ENCODE data around the gene RAD9B. TPM values are rescaled to one million over a fixed set of nuclear protein-coding genes. Genes with fewer than 3 reads are reported as not detected.

RAD9B gene
- total RNA-seq, 4 donors from 2014 or later: 0.22 to 1.9 (median 0.82) TPM; not detected in 1

- no peak for TF ChIP-seq CTCF (IDR thresholded peaks at IDR 0.05; ENCODE audit: low read depth)
Measured at GRCh38 chr12:110550981-110551380, 48.9 kb downstream of the RAD9B start.

Small RNA genes within 50 kb of the gene (small RNA-seq; reads per million reads assigned to genes)
- gene RF00278: not detected

Other genes starting within 250 kb of the RAD9B start
- 100 to 1,000 TPM in 1 of 4 donors, 10 to 100 TPM in 3; 75.7 to 152 (median 91.4) TPM for gene ATP2A2, start 221.1 kb upstream of the RAD9B start, total RNA-seq
- 10 to 100 TPM; 26.0 to 38.4 (median 32.2) TPM for gene ANAPC7, start 98.6 kb upstream of the RAD9B start, total RNA-seq
- gene ARPC3, start 52.0 kb upstream of the RAD9B start, total RNA-seq: 100 to 1,000 TPM; 304 to 501 (median 382) TPM
- 10 to 100 TPM; 19.0 to 44.5 (median 25.7) TPM for gene GPN3, start 34.1 kb upstream of the RAD9B start, total RNA-seq
- 1 to 10 TPM; 3.8 to 6.5 (median 5.2) TPM for gene FAM216A, start 33.5 kb upstream of the RAD9B start, total RNA-seq
- 100 to 1,000 TPM; 104 to 165 (median 163) TPM for gene VPS29, start 220 bp upstream of the RAD9B start, total RNA-seq
- gene PPTC7, start 81.0 kb downstream of the RAD9B start, total RNA-seq: 10 to 100 TPM; 24.9 to 31.3 (median 30.3) TPM
- 10 to 100 TPM; 30.2 to 35.7 (median 31.4) TPM for gene TCTN1, start 111.8 kb downstream of the RAD9B start, total RNA-seq
- gene HVCN1, start 186.8 kb downstream of the RAD9B start, total RNA-seq: 10 to 100 TPM in 3 of 4 donors, 1 to 10 TPM in 1; 9.6 to 16.5 (median 13.7) TPM
- gene PPP1CC, start 240.6 kb downstream of the RAD9B start, total RNA-seq: 100 to 1,000 TPM; 103 to 173 (median 118) TPM